Fibroblast of mammary gland (primary cell): ENCODE results near the gene DNASE1L2.

Experiments
- DNase-seq: peaks from one replicate; pipeline ENCODE4 v3.0.0-alpha.2; 2010; ENCODE audit warnings: low read depth
- H3K4me3 ChIP-seq: 2 replicates; pipeline ENCODE4 v1.5.1; 2011; ENCODE audit warnings: low read depth, mild to moderate bottlenecking, low read length, moderate library complexity; ENCODE audit not compliant: control insufficient read depth
- TF ChIP-seq, protein P1 (sequence below): conservative IDR thresholded peaks from 2 replicates; pipeline ENCODE4 v1.5.1; 2011; ENCODE audit warnings: low read depth, low read length, inconsistent platforms; ENCODE audit not compliant: control insufficient read depth, insufficient read depth

DNASE1L2 gene

DNA sequence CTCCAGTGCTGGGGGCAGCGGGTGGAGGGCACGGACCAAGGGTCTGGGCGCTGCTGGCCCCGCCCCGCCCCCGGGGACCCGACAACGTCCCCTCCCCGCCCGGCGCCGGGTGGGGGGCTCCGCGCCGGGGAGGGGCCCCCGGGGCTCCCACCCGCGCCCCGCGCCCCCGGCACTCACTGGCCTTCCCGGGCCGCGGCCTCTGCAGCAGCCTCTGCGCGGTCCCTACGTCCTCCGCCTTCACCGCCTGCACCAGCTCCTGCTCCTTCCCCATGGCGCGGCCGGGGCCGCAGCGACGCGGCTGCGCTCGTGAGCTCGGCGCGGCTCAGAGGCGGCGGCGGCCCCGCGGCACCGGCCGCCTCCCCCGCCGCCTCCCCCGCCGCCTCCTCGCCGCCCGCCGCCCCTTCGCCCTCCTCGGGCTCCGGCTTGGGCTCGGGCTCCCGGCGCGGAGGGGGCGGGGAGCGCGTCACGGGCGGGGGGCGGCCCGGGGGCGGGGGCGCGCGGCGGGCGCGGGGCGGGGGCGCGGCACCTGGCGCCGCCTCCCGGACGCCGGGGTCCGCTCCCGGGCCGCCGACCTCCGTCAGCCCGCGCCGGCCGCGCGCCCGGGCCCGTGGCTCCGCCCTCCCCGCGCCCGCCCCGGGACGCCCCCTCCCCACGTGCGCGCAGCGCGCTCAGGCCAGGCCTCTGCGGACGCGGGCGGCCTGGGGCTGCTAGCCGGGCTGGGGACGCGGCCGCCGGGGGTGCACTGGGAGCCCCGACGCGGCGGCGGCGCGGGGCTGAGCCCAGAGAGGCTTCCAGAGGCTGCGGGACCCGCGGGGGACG, 39.9 kb upstream of the DNASE1L2 start, which contains the start of gene CASKIN1:
CASKIN1 (minus strand) TSS at position 444 of the 819 bp plus-strand sequence; CDS start at position 271, 173 bp downstream.
- TF ChIP-seq, protein P1, sequence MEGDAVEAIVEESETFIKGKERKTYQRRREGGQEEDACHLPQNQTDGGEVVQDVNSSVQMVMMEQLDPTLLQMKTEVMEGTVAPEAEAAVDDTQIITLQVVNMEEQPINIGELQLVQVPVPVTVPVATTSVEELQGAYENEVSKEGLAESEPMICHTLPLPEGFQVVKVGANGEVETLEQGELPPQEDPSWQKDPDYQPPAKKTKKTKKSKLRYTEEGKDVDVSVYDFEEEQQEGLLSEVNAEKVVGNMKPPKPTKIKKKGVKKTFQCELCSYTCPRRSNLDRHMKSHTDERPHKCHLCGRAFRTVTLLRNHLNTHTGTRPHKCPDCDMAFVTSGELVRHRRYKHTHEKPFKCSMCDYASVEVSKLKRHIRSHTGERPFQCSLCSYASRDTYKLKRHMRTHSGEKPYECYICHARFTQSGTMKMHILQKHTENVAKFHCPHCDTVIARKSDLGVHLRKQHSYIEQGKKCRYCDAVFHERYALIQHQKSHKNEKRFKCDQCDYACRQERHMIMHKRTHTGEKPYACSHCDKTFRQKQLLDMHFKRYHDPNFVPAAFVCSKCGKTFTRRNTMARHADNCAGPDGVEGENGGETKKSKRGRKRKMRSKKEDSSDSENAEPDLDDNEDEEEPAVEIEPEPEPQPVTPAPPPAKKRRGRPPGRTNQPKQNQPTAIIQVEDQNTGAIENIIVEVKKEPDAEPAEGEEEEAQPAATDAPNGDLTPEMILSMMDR: no peak
- H3K4me3 ChIP-seq: no peak within 1 kb of the TSS
- DNase-seq: no peak

DNA sequence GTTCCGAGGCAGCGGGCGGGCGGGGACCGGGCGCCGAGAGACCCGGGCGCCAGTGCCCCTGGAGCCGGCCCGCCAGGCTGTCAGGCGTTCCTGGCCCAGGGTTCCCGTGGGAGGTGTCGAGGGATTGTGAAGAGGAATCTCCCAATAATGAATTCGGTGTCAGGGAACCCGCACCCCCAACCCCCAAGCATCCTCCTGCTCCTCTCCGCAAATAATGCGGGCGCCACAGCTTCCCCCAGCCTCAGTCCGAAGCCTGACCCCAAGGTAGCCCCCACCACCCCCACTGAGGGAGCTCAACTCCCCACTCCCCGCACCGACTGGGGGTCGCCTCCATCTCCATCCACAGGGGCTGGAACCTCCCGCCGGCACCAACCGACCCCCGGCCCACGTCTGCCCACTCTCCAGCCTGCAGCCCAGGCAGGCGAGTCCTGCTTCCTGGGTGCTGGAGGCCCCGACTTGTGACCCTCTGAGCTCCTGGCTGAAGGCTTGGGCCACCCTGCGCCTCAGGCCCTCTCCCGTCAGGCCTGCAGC, 39.2 kb upstream of the DNASE1L2 start:
- no peak for DNase-seq
- no peak overlapping the region for H3K4me3 ChIP-seq
- TF ChIP-seq, protein P1: no peak

DNA sequence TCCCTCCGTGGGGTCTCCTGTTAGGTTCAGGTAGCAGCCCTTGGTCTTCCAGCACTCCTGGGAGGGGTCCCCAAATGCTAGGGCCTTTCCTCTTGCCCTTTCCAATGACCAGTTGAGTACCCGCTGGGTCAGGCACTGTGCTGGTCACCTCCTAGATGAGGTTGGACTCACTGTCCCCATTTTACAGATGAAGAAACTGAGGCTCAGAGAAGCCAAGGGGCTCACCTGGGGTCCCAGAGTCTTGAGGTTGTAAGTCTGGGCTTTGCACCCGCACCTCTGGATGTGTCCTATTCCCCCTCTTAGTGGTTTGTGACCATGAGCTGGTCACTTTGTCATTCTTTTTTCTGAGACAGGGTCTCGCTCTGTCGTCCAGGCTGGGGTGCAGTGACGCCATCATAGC, 38.5 kb upstream of the DNASE1L2 start:
- TF ChIP-seq, protein P1: no peak
- DNase-seq: no peak
- no peak overlapping the region for H3K4me3 ChIP-seq

DNA sequence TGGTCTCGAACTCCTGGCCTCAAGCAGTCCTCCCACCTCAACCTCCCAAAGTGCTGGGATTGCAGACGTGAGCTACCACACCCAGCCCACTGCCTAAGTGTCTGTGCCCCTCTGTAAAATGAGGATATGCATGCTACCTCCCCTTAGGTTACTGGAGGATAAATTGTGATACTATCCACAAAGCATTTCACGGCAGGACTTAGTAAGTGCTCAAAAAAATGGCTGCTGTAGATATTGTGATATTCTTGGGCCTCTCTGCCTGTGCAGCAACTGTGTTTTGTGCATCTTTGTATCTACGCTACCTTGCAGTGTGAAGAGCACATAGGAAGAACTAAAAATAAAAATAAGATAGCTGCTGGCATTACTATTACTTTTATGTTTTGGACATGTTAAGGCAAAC, 38.0 kb upstream of the DNASE1L2 start:
- no peak for DNase-seq
- TF ChIP-seq, protein P1: no peak
- no peak overlapping the region for H3K4me3 ChIP-seq

DNA sequence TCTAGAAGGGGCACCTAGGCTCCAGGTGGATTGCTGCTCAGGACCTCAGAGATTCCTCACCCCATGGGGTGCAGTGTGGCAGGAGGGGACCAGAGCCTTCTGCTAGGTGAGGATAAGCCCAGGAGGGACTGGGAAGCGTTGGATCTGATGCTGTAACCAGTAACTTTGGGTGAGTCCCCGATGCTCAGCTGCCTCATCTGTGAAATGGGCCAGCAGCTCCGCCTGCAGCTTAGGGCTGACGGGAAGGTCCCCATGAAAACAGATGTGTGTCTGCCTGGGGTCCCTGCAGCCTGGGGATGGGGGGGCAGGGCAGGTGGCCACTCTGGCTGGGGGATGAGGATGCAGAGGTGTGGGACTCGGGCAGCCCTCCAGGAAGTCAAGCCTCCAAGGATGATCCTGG, 37.1 kb upstream of the DNASE1L2 start:
- no peak overlapping the region for H3K4me3 ChIP-seq
- no peak for DNase-seq
- TF ChIP-seq, protein P1: no peak

DNA sequence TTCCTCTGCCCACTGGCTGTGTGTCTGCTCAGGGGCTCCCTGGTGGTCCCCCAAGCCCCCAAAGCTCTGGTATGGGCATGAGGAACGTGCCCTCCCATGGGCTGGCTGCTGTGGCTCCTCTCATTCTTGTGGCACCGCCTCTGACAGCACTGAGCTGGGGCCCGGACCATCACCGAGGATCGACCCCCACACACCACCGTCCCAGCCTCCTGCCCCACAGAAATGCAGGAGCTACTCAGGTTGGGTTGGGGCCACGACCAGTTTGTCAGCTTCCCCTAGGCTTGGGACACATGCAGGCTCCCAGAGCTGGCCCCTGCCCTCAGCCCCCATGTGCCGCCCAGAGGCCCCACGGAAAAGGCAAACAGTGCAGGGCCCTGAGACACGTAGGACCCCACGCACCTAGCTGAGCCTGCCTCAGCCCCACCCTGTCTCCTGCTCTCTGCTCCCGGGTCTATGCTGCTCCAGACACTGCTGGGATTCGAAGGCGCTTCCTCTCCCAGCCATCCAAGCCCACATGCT, 36.6 kb upstream of the DNASE1L2 start:
- DNase-seq: no peak

More for the DNA sequence above, 36.6 kb upstream of the DNASE1L2 start:
- no peak overlapping the region for H3K4me3 ChIP-seq
- TF ChIP-seq, protein P1: no peak
